NCI-H2081 (cell line): ENCODE measurements around the gene PPFIA1.
"Not testable (repeated sequence)": the region's sequence is repeated elsewhere in the genome, so short reads cannot be mapped to it uniquely, and the experiment has no call there.

Experiments
- DNase-seq, 2 experiments: peaks; one replicate each; lab custom pipeline; 2025; lab: John Stamatoyannopoulos, UW

The PPFIA1 gene

DNA sequence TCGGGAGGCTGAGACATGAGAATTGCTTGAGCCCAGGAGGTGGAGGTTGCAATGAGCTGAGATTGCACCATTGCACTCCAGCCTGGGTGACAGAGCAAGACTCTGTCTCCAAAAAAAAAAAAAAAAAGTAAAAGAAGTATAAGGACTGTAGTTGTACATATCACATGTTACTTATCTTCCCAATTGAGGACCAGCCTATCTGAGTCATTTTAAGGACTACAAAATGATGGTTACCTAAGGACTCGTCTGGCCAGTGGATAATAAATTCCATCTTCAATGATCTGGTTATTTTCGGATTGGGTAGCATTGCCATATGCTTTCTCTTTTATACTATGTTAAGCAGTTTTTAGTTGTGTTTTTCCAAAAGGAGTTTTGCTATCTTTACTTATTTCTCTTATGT, 55.3 kb downstream of the PPFIA1 start:
- DNase-seq, result no peak

DNA sequence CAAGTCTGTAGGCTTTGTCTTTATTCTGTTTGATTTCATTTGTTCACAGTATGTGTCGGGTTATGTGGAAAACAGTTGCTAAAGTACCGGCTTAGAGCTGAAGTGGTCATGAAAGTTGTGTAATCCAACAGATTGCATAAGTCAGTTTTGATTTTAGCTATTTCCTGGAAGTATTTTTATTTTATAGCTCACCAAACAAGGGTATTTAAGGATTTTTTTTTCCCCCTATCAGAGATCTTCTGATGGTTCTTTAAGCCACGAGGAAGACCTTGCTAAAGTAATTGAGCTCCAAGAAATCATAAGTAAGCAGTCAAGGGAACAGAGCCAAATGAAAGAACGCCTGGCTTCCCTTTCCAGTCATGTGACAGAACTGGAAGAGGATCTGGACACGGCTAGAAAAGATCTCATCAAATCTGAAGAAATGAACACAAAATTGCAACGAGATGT, 55.9 kb downstream of the PPFIA1 start:
- no peak for DNase-seq

DNA sequence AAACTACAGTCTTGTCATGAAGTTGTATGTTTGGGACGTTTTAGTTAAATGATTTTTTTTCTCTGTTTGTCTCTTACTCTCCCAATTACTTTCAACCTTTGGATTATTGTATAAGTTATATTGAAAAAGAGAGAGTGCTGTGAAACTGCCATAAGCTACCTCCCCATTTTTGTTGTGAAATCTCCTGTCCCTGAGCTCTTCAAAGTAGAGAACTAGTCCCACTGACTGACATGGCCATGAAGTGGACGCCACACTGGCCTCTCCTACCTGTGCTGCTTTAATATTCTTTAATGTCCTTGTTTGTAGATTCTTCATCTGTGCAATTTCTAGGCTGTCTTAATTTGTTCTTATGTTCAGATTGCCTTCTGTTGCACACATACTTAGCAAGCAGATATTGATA, 56.3 kb downstream of the PPFIA1 start:
- DNase-seq, result no peak

DNA sequence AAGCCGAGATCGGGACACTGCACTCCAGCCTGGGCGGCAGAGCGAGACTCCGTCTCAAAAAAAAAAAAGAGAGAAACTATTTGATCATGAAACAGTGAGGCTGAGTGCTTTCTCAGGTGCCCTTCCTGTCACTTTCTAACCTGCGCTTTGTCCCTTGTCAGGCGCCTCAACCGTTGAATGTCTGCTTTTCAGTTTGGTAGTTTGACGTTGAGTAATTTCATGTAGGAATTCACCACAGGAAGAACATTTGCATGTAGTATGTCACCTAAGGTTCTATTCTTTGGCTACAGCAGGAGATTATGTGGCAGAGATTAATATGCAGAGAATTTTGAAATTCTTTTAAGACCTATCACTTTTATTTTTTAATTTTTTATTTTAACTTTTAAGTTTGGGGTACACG, 57.2 kb downstream of the PPFIA1 start:
- no peak for DNase-seq

DNA sequence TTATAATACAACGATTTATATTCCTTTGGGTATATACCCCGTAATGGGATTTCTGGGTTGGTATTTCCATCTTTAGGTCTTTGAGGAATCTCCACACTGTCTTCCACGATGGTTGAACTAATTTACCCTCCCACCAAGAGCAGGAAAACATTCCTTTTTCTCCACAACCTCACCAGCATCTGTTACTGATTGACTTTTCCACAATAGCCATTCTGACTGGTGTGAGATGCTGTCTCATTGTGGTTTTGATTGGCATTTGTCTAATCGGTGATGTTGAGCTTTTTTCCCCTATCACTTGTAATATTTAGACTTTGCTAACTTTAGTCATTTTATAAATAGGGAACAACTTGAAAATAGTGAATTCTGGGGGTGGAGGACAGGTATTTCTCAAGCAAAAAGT, 58.1 kb downstream of the PPFIA1 start:
- DNase-seq, result no peak

DNA sequence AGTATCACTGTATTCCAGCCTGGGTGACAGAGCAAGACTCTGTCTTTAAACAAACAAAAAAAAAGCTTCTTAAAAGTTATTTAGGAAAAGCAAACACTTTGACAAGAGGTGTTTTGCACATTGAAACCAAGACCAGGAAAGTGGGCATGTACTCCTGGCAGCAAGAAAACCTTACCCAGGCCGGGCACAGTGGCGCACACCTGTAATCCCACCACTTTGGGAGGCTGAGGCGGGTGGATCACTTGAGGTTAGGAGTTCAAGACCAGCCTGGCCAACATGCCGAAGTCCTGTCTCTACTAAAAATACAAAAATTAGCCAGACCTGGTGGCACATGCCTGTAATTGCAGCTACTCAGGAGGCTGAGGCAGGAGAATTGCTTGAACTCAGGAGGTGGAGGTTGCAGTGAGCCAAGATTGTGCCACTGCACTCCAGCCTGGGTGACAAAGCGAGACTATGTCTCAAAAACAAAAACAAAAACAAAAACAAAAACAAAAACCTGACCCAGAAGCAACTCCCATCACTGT, 60.9 kb downstream of the PPFIA1 start:
- not testable (repeated sequence) for DNase-seq

DNA sequence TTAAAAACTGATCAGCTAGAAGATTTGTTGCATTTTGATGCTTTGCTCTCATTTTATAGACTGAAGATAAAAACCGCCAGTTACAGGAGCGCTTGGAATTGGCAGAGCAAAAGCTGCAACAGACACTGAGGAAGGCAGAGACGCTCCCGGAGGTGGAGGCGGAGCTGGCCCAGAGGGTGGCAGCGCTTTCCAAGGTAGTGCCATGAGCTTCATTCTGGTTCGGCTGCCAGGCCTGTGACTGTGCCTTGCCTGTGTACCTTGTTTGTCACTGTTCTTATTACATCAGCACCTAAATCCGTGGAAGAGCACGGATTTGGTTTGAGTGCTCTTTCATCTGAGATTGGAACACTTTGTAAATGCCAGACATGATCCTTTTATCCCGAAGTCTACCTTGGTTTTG, 61.4 kb downstream of the PPFIA1 start:
- DNase-seq, result no peak

DNA sequence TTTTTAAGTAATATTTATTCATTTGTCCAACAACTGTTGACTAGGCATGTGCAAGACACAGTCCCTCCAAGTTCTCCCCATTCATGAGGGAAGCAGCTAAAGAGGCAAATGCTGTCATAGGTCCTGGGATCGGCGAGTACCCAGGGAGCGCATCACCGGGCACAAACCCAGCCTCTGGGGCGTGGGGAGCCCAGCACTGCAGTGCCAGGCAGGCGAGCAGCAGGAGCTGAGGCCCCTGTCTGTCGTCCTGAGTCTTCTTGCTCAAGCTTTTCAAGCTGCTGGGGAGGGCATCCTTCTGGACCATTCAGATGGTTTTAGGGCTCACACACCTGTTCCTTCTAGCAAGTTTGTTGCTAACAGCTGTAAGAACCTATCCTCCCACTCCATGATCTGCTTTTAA, 62.1 kb downstream of the PPFIA1 start:
- no peak for DNase-seq

DNA sequence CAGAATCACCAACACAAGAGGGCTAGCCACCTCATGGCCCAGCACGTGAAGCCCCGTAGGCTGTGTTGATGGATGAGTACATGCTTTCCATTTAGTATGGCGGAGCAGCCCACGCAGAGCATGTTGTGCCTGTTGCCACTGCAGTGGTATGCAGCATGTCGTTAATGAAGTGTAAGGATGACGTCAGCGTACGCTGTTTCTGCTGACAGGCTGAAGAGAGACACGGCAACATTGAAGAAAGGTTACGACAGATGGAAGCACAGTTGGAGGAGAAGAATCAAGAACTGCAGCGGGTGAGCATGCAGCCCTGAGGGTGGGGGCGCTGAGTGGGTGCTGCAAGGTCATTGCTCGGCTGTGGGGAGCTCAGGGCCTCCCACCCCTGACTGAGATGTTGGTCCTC, 62.8 kb downstream of the PPFIA1 start:
- peak in 1 of 2 experiments; percentile 3 for DNase-seq

DNA sequence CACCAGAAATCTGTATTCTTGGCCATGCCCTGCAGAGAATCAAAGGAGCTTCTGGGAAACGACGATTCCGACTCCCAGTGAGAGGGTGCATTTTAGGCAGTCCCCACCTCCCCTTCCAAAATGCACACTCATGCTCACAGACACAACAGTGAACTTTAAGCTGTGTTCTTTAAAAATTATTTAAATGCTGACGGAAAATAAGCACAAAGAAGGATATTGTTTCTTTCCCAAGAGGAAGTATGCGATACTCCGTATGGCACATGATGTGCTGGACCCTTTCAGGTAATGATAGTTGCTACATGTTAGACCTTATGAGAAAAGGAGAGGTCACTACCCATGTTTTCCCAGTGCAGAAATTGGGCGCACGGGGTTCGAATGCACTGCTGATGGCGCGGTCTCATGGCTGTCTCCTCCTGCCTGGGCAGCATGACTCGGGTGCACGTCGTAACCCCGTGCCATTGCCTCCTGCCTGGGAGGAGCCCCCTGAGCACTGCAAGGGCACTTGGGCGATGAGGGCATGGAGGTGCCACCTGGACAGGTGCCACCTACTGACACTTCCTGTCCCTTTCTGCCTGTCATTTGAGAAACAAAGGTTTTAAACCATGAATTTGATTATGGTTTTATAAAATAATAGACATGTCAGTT, 64.0 kb downstream of the PPFIA1 start:
- DNase-seq, result no peak

DNA sequence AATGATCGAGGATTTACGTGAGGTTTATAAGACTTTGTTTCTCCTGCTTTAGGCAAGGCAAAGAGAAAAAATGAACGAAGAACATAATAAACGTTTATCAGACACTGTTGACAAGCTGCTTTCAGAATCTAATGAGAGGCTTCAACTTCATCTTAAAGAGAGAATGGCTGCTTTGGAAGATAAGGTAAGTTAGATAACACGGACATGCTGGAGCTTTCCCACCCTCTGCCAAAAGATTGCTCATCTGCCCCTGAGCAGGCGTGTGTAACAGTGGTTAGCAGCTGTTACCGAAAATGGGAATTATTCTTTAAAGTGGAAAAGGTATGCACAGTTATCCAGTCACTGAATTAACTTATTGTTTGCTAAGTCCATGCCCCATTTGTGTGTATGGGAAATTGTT, 65.0 kb downstream of the PPFIA1 start:
- DNase-seq, result no peak

DNA sequence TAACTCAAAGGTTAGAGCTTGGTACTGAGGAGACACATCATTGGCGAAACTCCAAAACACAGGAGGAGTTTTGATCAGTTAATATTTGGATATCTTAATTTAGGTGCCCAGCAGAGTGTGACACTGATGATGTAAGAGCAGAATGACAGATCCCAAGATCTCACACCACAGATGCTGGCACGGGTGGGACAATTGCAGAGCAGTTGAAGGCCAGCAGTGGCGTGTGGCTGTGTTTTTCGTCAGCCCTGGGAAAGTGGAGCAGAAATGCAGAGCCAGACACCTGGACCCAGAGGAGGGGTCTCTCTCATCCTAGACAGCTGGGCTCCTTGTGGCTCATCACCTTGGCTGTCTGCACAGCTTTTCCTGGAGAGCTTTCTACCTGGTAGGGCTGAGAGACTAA, 68.1 kb downstream of the PPFIA1 start:
- DNase-seq, result no peak

DNA sequence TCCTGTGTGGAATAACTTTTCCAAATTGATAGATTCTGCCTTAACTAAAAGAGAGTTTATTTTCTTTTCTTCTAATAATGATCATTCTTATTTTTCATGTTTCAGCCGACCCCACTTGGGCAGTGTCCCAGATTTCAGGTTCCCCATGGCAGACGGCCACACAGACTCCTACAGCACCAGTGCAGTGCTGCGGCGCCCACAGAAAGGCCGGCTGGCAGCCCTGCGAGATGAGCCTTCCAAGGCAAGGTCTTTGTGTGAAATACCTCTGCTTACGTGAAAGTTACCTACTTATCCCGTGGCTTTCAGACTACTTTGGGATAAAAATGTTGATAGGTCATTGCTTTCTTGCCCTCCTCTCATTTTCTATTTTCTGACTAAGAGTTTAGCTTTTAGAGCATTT, 68.6 kb downstream of the PPFIA1 start:
- DNase-seq, result no peak

DNA sequence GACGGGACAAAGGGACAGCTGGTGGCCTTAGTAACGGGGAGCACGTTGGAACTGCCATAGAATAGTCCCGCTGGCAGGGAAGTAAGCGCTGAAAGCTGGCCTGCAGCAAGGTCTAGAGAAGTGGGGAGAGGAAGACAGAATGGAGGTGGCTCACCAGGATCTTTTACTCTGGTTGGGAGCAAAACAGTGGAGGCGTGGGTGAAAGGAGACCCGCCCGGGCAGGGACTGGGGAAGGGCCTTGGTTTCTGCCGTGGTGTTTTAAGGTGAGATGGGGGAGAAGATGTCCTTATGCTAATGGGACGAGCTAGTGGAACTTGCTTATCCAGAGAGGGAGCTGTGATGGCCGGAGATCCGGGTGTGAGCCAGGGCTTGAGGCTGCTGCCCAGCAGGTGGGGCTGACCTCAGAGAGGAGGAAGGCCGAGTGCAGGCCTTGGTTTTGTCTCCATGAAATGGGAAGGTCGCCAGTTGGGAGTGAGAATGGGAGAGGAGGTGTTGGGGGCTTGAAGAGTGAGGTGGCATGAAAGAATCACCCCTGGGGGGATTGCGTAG, 71.5 kb downstream of the PPFIA1 start:
- DNase-seq, result no peak

DNA sequence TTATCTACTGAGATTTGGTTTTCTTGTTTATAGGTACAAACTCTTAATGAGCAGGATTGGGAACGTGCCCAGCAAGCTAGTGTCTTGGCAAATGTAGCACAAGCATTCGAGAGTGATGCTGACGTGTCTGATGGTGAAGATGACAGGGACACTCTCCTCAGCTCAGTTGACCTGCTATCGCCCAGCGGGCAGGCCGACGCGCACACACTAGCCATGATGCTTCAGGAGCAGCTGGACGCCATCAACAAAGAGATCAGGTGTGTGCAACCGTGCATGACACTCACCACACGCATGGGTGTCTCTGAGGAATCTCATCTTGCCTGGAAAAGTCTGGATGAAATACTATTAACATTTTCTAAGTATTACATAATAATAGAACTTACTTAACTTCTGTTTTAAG, 73.1 kb downstream of the PPFIA1 start:
- DNase-seq, result no peak

DNA sequence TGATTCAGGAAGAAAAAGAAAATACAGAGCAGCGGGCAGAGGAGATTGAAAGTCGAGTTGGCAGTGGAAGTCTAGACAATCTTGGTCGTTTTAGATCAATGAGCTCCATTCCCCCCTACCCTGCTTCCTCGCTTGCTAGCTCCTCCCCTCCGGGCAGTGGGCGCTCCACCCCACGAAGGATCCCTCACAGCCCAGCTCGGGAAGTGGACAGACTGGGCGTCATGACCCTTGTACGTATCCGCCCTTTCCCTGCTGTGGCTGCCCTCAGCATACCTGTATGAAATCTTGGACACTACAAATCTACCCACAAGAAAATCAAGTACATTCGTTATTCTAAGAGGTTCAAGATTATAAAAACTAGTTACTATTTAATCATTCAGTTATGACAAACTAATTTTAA, 77.7 kb downstream of the PPFIA1 start:
- no peak for DNase-seq

DNA sequence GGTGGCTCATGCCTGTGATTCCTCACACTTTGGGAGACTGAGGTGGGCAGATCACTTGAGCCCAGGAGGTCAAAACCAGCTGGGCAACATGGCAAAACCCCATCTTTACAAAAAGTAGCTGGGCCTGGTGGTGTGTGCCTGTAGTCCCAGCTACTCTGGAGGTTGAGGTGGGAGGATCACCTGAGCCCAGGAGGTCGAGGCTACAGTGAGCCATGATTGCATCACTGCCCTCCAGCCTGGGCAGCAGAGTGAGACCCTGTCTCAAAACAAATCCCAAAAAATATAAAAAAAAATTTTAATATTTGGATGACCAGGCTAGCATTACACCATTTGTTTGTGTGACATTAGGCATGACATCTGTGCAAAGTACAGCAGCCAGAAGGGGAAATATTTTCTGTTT, 78.1 kb downstream of the PPFIA1 start:
- DNase-seq, result no peak

DNA sequence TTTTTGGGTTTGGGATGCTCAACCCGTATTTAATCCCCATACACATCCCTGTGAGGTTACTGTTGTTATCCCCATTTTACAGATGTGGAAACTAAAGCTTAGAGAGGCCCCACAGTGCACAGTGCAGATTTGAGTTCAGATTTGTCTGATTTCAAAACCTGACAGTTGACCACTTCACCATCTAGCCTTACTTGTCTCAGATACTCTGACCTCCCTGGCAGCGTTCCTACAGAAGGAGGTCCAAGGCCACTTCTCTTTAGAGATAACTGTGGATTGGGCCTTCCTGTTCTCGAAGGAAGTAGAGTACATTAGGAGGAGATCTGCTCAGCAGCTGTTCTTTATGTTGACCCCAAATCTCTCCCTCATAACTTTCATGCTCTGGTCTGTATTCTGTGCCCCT, 81.2 kb downstream of the PPFIA1 start:
- no peak for DNase-seq

DNA sequence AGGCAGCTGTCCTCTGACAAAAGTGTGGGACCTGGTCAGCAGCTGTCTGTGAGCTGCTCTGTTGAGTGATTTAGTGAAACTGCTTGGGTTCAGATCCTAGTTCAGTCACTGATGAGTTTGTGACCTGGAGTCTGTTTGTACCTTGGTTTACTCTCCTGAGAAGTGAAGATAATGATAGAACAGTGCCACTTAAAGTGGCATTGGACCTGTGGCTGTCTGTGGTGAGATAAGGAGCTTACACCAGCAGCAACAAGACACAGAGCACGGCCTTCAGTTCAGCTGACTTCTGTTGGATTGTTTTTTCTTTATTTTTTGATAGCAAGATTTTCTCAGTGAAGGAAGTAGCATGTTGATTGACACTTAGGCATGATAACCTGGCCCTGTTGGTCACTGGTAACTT, 81.6 kb downstream of the PPFIA1 start:
- DNase-seq, result no peak

DNA sequence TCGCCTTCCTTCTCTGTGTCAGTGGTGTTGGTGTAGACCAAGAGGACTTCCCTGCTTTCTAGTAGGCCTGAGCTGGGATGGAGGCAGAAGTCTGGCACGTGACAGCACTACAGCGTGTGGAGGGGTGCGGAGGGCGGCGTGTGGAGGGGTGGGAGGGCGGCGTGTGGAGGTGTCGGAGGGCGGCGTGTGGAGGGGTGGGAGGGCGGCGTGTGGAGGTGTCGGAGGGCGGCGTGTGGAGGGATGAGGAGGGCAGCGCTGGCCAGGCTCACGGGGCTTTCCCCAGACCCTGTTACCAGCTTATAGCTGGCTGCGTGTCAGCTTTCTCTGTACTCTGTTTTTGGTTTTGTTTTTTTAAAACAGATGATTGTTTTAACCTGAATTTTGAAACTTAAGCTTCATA, 82.1 kb downstream of the PPFIA1 start:
- DNase-seq, result no peak

DNA sequence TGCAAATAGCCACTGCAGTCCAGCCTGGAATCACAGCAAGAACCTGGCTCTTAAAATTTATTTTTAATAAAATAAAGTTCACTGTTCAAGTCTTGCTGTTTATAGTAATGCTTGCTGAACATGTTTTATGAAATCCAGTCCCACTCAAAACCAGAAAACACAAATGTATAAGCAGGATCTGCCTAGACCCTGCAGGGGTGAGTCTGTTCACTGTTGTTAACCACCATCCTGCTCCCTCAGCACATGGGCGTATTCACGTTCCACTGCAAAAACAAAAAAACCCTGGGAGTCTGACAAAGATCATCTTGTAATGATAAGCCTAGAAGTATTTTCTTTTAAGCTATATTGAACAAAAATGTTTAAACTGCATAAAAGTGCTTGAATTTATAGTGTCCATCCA, 82.8 kb downstream of the PPFIA1 start:
- no peak for DNase-seq

DNA sequence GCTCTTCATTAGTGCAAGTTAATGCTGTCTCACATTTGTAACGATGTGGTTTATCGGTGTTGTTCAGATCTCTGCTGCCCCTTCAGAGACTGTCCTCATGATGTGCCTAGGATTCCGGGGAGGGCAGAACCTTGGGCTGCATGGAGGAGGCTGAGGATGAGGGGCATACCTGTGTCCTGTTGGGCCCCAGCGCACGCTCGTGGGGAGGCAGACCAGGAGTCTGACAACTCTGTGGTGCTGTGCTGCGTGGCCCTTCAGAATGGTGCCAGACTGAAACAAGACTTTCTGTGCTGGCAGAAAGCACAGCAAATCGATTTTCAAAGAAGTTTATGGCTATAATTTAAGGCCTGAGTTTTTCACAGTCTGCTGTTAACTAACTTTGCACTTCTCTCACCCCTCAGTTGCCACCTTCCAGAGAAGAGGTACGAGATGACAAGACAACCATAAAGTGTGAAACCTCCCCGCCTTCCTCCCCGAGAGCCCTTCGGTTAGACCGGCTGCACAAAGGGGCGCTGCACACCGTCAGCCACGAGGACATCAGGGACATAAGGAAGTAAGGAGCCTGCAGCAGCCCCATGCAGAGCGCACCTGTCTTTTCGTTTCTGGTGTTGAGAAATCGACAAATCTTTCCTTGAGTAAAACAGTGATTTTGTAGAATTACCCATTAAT, 83.5 kb downstream of the PPFIA1 start:
- no peak for DNase-seq

DNA sequence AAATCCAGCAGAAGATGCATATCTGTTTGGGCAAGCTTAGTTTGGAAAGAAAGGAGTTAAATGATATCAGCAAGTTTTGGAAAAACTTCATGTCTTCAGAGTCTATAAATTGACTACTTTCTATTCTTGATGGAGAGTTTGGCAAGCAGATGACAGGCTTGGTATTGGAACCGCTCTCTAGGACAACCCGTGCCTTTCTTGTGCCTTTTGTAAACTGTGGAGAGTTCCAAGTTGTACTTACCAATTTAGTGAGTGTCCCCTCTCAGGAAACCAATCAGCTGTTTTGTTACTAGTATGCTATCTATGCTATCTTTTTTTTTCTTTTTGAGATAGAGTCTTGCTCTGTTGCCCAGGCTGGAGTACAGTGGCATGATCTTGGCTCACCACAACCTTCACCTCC, 84.1 kb downstream of the PPFIA1 start:
- DNase-seq, result no peak

DNA sequence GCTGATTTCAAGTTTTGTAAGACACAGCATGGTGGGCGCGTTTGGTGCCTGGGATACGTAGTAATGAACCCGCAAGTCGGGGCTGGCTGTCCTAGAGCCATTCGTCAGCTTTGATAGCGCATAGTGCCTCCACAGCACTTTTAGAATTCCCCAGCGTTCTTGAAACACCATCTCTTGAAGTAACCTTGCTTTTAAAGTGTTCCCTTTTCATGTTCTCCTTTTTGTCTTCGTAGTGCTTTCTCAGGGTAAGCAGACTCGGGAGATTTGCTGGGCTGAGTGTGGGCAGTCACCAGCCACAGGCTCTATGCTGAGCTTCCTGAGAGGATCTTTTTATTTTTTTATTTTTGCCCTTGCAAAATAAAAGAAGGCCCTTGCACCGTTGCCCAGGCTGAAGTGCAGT, 88.3 kb downstream of the PPFIA1 start:
- DNase-seq, result no peak
